ENCODE data around the gene TNS1.

The TNS1 gene

DNA sequence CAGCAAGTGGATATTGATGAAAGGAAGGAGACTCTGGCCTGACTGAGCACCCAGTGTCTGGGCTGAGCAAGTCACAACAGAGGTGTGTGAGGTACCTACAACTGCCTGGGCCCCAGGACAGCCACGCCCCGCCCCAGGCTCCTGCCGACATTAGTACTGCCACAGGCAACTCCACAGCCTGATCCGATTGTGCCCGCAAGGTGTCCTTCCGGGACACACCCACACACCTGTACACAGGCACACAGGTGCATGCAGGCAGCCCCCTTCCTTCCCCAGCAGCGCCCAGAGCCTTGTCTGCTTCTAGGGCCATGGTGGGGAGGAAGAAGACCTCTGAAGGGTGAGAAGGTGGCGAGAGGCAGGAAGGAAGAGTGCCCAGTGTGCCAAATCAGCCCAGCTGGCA, 83.6 kb downstream of the TNS1 start:
- no peak for DNase-seq (ENCODE audit: low read depth in 2 of 2, low spot score in 1 of 2)

DNA sequence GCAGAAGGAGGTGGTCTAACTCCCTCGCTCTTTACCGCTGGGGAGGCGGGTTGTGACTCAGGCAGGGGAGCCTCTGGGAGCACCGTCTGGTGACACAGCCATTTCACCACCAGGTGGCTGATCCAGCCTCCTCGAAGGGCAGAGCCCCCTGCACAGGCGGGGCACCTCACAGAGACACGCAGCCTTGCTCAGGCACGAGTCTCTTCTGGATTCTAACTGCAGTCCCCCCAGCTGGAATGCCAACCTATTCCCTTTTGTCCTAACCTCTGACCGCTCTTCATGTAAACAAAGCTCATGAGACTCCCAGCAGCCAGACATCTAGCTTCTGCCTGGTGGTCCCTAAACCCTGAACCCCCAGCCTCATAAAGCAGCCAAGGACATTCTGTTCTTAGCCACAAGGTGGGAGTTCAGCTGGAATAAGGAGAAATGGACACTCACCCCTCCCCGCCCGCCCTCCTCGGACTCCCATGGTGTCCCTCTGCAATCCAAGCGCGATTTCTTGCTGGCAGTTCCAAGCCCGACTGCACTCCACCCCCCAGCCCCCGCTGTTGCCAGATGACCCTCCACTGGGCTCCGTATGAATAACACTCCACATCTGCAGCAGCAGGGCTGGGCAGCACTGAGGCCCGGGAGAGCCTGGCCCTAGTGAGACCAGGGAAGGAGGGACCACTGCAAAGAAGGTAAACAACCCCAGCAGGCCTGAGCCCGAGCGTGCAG, 84.3 kb downstream of the TNS1 start:
- no peak for DNase-seq (ENCODE audit: low read depth in 2 of 2, low spot score in 1 of 2)

DNA sequence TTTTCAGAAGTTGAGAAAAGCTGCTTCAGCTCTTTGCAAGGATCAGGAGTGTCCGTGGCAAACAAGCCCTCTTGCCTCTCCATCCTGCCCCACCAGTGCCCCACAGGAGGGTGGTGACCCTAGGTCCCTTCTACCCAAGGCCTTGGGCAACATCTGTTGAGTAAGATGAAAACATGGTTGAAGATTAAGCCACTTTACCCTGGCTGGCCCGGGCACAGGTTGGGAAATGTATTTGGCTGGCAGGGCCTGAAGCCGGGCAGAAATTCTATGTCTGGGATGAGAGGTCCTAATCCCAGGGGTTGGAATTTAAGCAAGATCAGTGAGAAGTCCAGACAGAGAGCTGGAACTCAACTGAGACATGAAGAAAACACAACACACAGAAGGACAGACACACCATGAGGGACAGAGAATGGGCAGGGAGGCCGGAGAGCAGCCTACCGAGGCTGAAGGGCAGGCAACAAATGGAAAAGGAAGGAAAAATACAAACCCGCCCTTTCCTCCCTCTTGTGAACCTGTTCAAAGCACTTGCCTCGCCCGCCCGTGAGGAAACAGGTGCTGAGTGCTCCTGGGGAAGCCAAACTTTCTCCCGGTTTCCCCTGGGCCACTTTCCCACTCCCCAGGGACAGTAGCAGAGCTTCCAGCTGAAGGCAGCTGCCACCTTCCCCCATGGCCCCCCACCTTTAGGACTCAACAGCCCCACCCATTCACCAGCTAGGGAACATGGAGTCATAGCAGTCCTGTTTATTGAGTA, 86.1 kb downstream of the TNS1 start:
- DNase-seq (ENCODE audit: low read depth in 2 of 2, low spot score in 1 of 2): no peak

DNA sequence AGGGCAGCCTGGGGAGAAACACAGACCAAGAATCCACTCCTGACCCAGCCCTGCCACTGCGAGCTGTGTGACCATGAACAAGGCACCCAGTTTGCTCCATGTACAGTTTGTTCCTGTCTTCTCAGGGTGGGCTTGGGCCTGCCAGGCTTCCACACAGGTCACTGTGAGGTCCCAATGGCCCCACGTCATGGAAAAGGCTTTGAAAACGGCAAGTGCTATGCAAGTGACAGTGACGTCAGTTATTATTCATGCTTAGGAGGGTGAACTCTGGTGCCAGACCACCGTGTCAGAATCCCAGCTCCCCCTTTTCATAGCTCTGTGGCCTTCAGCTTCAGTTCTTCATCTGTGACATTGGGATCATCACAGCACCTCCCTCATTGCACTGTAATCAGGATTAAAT, 87.1 kb downstream of the TNS1 start:
- DNase-seq (ENCODE audit: low read depth in 2 of 2, low spot score in 1 of 2): no peak

DNA sequence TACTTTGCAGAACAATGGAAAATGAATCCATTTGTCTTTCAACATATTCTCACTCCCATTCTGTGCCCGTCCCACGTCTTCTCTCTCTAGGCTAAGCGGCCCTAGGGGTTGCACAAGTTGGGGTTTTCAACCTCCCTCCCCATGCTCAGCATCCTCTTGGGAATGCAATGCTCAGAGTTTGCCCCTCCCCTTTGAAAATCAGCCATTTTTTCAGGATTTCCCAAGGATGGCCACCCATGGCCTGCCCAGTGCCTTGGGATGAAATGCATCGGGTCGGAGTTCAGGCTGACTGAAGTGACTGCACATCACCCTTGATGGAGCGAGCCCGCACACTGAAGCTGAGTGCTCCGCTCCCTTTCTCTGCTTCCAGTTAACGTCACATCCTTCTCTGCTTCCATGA, 87.9 kb downstream of the TNS1 start:
- DNase-seq (ENCODE audit: low read depth in 2 of 2, low spot score in 1 of 2): no peak

DNA sequence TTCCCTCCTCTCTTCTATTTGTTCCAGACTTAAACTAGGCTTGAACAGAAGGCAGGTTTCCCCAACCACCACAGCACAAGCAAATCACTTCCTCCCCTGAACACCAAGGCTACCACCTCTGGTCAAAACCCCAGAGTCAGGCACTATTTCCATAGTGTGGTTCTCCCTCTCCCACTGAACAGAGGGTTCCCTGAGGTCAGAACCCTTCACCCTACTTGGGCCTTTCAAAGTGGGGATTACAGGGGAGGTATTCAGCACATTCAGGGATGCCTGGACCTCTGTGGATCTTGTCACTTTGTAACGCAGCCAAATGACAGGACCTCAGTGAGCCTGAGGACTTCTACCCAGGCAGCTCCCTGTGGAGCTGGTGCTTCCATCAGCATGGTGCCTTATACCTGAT, 88.7 kb downstream of the TNS1 start:
- DNase-seq (ENCODE audit: low read depth in 2 of 2, low spot score in 1 of 2): no peak

DNA sequence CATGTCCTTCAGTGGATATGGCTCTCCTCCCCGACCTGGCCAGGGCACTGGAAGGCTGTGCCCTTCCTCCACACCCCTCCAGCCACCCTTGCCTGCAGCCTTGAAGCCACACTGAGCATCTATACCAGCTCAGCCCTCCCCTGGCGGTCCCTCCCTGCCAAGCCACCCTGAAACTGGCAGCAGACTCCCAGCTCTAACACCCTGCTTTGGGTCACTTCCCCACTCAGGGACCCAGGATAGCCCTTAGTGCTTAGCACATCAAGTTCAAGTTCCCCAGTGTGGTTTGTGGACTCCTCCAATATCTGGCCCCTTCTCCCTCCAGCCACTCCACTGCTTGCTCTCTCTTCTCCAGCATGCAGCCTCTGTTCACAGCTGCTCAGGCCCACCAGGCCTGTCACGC, 89.4 kb downstream of the TNS1 start:
- no peak for DNase-seq (ENCODE audit: low read depth in 2 of 2, low spot score in 1 of 2)

DNA sequence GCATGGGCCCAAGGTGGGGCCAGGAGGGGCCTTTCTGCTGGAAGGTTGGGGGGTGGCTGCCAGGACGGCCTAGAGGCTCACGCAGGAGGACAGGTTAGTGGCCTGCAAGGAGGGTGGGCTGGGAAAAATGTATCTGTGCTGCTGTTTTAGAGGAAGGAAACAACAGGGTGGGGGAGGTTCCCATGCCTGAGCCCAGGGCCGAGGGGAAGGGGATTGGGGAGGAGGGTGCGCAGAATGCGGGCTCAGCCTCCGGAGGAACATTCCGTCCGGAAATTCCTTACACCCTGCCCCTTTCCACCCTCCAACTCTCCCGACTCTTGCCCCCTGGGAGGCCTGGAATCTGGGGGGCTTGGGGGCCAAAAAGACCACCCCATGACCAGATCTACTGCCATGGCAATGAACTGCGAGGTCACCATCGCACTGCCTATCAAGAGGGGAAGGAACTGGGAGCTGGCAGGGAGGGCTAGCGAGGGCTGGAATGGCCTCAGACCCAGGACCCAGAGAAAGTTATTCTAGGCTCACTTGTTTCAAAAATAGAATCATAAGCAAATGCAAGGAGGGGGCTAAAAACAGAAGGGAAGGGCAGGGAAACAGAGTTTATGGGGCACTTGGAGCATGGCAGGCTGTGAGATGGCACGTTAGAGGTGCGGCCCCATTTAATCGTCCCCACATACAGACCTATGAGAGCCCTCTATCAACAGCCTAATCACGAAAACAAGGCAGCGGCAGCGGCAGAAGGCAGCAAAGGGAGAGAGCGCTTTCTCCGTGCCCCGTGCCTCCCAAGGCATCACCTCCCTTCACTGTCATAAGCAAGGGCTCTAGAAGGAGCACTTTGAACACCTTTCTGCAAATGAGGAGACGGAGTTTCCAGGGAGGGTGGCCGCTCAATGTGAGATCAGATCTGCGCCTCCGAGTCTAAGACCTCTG, 90.4 kb downstream of the TNS1 start:
- no peak for DNase-seq (ENCODE audit: low read depth in 2 of 2, low spot score in 1 of 2)

DNA sequence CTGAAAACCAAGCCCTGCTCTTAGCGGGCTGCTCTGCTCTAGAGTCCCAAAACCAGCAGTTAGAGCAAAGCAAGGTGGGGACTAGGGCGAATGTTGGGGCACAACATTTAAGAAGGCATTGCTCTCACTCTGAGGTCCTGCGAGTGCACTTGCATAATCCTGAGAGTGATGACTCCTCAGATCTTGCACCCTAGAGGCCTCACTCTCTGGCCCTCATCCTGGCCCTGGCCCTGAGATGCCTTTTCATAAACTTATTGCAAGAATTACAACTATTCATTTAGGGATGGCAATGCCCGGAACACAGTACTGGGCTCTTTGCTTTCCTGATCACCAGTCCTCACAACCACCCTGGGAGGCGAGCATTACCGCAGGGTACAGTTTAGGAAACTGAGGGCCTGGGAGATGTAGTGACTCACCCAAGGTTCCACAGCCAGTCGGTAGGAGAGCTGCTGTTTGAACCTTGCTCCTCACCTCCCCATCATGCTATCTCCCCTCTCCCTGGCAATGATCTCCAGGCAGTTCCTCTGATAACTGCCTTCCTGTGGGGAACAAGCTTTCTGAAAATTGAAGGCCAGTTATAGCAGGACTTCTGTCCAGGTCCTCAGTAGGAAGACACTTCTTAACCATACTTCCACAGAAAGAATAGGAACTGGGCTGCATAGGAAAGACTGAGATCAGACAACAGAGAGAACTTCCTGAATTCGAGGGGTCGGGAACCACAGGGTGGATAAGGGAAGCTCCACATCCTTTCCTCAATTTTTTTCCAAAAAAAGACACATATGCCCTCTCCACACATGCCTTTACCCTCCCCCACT, 91.3 kb downstream of the TNS1 start:
- DNase-seq (ENCODE audit: low read depth in 2 of 2, low spot score in 1 of 2): no peak

DNA sequence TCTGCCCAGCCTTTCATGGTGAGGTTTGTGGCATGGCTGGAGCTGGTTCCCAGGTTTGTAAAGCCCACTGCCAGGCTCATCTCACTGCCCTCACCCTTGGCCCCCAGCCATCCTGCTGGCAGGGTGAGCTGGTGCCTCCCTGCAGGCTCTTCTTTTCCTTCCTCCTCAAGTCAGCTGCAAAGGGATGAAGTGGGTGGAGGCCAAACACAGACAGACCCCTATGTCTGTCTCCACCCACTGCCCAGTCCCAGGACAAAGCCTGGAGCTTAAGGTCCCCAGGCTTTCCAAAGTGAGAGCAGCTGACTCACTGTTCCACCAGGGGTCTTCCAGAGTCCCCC, 92.0 kb downstream of the TNS1 start:
- no peak for DNase-seq (ENCODE audit: low read depth in 2 of 2, low spot score in 1 of 2)

DNA sequence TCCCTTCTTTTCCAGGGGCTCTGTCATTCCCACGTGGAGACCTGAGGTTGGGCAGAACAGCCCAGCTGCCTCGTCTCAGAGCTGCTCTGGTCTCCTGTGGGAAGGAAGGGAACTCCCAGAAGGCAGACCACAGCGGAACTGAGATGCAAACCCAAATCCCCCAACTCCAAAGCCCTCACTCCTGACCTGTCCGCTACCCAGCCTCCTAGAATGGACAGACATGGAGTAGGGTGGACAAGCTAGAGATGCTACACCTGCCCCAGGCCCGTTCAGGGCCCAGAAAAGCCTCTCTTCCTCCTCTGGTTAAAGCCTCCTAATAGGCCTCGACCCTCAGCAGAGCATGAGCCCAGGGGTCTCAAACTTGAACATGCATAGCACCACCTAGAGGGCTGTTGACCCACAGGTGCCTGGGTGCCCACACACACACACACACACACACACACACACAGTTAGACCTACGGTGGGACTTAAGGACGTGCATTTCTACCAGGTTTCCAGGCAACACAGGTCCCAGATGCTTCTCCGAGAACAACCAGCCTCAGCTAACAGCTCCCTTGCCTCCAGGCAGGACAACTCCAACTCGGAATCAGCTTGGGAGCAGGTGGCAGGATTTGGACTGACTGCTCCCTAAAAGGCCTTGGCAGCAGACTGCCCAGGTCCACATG, 93.5 kb downstream of the TNS1 start:
- no peak for DNase-seq (ENCODE audit: low read depth in 2 of 2, low spot score in 1 of 2)

DNA sequence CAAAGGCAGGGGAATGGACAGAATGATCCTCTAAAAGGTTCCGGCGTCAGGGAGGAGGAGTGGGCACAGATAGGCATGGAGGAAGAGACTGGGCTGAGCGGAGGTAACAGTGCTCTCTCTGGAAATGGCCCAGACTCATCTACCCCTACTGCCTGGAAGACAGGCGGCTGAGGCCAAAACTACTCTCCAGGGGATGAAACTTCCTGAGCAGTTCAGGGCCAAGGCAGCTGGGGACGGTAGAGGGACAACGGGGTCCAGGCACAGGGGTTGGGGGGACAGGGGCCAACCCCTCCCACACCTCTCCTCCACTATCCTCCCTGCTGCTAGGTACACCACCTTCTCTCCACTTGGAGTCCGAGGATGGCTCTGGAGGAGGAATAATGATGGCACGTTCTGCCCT, 94.3 kb downstream of the TNS1 start:
- no peak for DNase-seq (ENCODE audit: low read depth in 2 of 2, low spot score in 1 of 2)

DNA sequence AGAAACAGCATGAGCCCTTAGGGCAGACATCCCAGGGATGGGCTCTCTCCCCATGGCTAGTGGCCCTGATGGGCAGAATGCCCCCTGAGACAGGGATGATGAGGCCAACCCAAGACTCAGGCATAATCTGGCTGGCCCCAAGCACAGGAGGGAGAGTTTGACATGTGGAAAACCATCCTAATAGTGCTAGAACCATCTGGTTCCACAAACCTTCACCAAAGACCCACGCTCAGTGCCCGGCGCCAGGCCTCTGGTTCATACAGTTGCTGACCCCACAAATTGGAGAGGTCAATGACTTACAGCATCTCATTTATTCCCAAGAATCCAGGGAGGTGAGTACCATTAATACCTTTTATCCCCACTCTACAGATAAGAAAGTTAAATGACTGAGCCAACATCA, 95.5 kb downstream of the TNS1 start:
- no peak for DNase-seq (ENCODE audit: low read depth in 2 of 2, low spot score in 1 of 2)

DNA sequence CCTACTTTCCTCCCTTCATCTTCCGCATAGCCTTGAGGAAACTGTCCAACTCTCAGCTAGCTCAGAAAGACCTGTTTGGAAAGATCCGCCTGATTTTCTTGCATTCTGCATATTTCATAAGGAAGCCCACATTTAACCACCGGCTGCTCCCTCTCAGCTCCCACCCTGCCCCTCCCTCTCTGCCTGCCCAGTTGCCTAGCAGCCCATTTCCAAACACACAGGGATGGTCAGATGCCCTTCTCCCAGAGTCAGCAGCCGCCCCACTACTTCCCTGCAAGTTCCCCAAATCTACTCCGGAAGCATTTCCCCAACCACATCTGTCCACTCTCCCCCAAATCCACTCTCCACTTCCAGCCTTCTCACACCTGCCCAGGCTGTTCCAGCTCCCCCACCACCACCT, 96.0 kb downstream of the TNS1 start:
- no peak for DNase-seq (ENCODE audit: low read depth in 2 of 2, low spot score in 1 of 2)

DNA sequence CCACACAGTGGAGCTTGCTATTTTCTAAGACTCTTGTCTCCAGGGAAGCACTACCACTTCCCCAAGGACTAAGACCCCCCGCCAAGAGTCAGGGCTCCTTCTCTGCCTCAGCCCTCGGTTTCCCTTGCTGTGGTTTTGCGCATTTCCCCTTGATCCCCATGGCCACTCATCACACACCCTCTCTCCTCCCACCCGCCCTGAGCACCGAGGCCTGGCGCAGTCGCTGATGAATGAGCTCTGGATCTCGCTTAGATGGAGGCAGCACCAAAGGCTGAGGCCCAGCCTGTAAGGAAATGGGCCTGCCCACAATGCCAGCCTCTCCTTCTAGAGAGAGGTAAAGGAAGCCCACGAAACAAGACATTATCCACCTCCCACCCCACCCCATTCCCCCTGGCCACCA, 96.9 kb downstream of the TNS1 start:
- DNase-seq (ENCODE audit: low read depth in 2 of 2, low spot score in 1 of 2): no peak

DNA sequence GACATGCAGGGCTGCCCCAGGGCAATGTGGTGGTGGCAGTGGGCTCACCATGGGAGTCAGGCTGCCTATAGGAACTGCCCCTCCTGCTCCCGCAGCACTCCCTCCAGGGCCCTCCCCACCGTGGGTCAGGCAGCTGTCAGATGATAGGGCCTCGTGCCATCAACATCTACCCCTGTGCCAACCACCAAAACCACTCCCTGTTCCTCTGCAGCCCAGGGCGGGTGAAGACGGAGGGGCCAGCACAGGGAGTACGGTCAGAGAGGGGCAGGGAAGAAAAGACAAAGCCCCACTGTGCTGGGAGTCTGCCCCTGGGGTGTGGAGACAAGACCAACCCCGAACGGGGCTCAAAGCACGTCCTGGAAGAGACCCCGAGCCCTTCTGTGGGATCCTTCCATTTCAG, 97.4 kb downstream of the TNS1 start:
- DNase-seq (ENCODE audit: low read depth in 2 of 2, low spot score in 1 of 2): no peak

DNA sequence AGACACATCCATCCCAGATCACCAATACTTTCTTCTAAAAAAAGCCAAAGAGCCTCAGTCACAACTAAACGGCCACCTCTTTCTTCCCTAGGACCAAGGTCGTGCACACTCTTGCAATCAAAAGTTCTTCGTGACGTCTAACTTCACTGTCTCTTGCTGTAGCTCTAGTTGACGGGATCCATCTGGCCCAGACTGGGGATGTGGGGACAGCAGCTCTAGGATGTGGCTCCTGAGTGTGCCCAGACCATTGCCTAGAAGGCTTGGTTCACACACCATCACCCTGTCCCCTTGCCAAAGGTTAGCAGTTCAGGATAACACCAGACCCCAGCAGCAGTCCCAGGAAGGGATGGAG, 98.2 kb downstream of the TNS1 start:
- no peak for DNase-seq (ENCODE audit: low read depth in 2 of 2, low spot score in 1 of 2)

DNA sequence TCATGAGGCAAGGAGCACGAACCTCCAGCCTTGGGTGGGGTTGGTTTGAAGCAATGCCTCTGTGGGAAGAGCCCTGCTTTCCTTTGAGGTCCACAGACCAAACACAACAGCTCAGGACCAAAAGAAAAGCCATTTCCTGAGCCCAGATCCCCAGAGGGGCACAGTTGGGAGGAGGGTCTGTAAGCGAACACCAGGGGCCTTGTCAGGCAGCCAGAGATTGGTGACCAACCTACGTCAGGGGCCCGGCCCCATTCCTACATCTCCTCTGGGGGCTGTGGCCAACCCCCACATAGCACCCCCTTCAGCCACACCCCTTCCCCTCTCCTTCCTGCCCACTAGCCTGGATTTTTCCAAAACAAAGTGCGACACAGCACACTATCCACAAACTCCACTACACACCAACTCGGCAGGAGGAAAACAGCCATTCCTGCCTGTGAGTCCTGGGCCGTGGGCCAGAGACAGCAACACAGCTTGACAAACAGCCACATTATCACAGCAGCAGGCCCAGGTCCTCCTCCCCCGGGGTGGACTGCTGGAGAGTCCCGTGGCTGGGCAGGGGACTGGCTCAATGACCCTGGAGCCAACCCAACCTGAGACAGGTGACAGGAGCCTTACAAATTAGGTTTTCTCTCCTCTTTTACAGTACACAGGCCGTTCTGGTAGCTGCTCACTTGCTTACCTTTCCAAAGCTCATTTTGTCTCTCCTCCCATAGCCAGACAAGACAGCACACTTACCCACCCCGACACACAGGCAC, 98.8 kb downstream of the TNS1 start:
- no peak for DNase-seq (ENCODE audit: low read depth in 2 of 2, low spot score in 1 of 2)

DNA sequence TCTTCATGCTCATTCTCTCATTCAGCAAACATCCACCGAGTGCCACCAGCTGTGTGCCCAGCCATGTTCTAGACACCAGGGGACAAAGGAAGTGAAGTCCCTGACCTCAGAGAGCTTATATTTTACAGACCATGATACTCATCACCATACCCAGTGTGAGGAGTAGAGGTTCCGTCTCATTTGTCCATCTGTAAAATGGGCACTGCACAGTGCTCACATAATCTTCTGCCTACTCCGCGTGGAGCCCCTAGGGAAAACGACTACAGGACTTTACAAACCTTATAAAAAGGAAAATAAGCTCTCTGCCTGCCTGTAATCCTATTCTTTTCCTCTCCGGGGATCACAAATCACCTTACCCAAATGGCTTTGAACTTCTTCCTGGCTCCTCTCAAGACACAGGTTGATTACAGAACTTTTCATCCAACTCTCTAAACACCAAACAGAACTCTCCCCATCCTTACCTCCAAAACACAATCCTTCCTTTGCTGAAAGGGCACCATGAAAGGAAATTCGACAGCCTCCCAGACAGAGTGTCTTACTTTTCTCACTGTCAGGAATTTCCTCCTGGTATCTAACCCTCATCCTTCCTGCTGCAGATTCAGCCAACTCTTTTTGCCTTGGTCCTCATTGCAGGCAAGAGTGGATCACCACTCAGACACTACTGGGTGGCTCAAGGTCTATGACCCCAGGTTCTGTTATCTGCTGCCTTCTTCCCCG, 99.5 kb downstream of the TNS1 start:
- DNase-seq (ENCODE audit: low read depth in 2 of 2, low spot score in 1 of 2): no peak
